Stimulated activated CD4-positive, alpha-beta T cell treated with anti-CD3 and anti-CD28 coated beads, Interleukin-2, amount 100 ng/mL, for 4 hours (primary cell): ENCODE data around the gene ACTR8.

Source experiments
- DNase-seq: peaks from one replicate; pipeline ENCODE4 v3.0.0-alpha.2; 2020; ENCODE audit warnings: low read depth

Gene ACTR8

GRCh38 chr3:53835257-53835656 is 46.7 kb downstream of the ACTR8 start:
- DNase-seq: no peak

GRCh38 chr3:53834429-53835095 is 47.4 kb downstream of the ACTR8 start:
- DNase-seq: no peak

- no peak for DNase-seq
Measured at GRCh38 chr3:53833700-53834099, 48.3 kb downstream of the ACTR8 start.

GRCh38 chr3:53833053-53833645 is 48.8 kb downstream of the ACTR8 start:
- no peak for DNase-seq

GRCh38 chr3:53830944-53831343 is 51.0 kb downstream of the ACTR8 start:
- DNase-seq: no peak

GRCh38 chr3:53829605-53830004 is 52.3 kb downstream of the ACTR8 start:
- no peak for DNase-seq

GRCh38 chr3:53828581-53828980 is 53.4 kb downstream of the ACTR8 start:
- no peak for DNase-seq

- no peak for DNase-seq
Measured at GRCh38 chr3:53826048-53826447, 55.9 kb downstream of the ACTR8 start.

- no peak for DNase-seq
Measured at GRCh38 chr3:53824795-53825194, 57.2 kb downstream of the ACTR8 start.

GRCh38 chr3:53823956-53824657 is 57.8 kb downstream of the ACTR8 start:
- DNase-seq: no peak

GRCh38 chr3:53823026-53823955 is 58.7 kb downstream of the ACTR8 start:
- DNase-seq: no peak

GRCh38 chr3:53822331-53822741 is 59.6 kb downstream of the ACTR8 start:
- DNase-seq: no peak

GRCh38 chr3:53821631-53822121 is 60.3 kb downstream of the ACTR8 start:
- DNase-seq: no peak

- DNase-seq: no peak
Measured at GRCh38 chr3:53820756-53821580, 61.0 kb downstream of the ACTR8 start.

GRCh38 chr3:53820084-53820483 is 61.9 kb downstream of the ACTR8 start:
- DNase-seq: no peak

GRCh38 chr3:53819163-53819868 is 62.6 kb downstream of the ACTR8 start:
- DNase-seq: no peak

- DNase-seq: no peak
Measured at GRCh38 chr3:53818221-53819162, 63.5 kb downstream of the ACTR8 start.

- DNase-seq: no peak
Measured at GRCh38 chr3:53817809-53818208, 64.1 kb downstream of the ACTR8 start.

- no peak for DNase-seq
Measured at GRCh38 chr3:53817211-53817610, 64.7 kb downstream of the ACTR8 start.
